Endothelial cell of umbilical vein (primary cell): ENCODE results near the gene SPRR2G. TPM values are rescaled to one million over a fixed set of nuclear protein-coding genes. Genes with fewer than 3 reads are reported as not detected.

ENCODE experiments used
- BruUV-seq: library from RNA; stranded (reverse); fragments of 400-500 nt; replicated peaks from 2 replicates; lab custom pipeline; 2021; lab: Mats Ljungman, UMichigan
- CTCF ChIA-PET: fragments of 300-600, 350-600 bp; sonication (Branson Sonifier 250); formaldehyde crosslinking; loops from one replicate; lab custom pipeline; 2021; ENCODE audit warnings: antibody characterized with exemption, inconsistent platforms; lab: Charles Lee
- POLR2A ChIA-PET: fragments of 300-600, 350-600 bp; sonication (Branson Sonifier 250); formaldehyde crosslinking; loops from one replicate; lab custom pipeline; 2021; ENCODE audit warnings: antibody characterized with exemption, inconsistent platforms; lab: Charles Lee
- DNase-seq: peaks from one replicate; pipeline ENCODE4 v3.0.0-alpha.2; 2011; ENCODE audit warnings: low read depth, low spot score
- FAIRE-seq: peaks from 2 replicates; lab custom pipeline; 2011; peaks lifted over from hg19 to GRCh38; lab: Jason Lieb, UNC
- H2AFZ ChIP-seq: 2 replicates; pipeline ENCODE4 v1.6.0; 2012; ENCODE audit warnings: low read depth, low read length, control low read depth, inconsistent platforms
- H3K27ac ChIP-seq: 2 replicates; pipeline ENCODE4 v1.5.1; 2011; ENCODE audit warnings: low read depth, mild to moderate bottlenecking, control low read depth, low read length, moderate library complexity; ENCODE audit not compliant: insufficient read depth
- H3K27me3 ChIP-seq, 2 experiments: 2 replicates each; pipeline versions ENCODE4 v1.6.0 to v1.6.1; 2011; ENCODE audit warnings: low read length in 2 of 2, mixed read lengths in 1 of 2; ENCODE audit not compliant: control insufficient read depth in 2 of 2, insufficient read depth in 2 of 2
- H3K36me3 ChIP-seq, 2 experiments: 2 replicates in 1 of 2; 3 replicates in 1 of 2; pipeline ENCODE4 v1.5.1; 2011; ENCODE audit warnings: low read length in 2 of 2, mild to moderate bottlenecking in 1 of 2, moderate library complexity in 1 of 2; ENCODE audit not compliant: control insufficient read depth in 2 of 2, insufficient read depth in 2 of 2; ENCODE audit errors: extremely low read depth in 1 of 2
- H3K4me1 ChIP-seq: 3 replicates; pipeline ENCODE4 v1.5.1; 2011; ENCODE audit warnings: mild to moderate bottlenecking, low read length; ENCODE audit not compliant: control insufficient read depth, insufficient read depth; ENCODE audit errors: extremely low read depth
- H3K4me2 ChIP-seq: 2 replicates; pipeline ENCODE4 v1.6.1; 2011; ENCODE audit warnings: low read length, control low read depth, mixed read lengths; ENCODE audit not compliant: insufficient read depth
- H3K4me3 ChIP-seq, 3 experiments: fragments of 200-600 bp in 1 of 3; sonication (generic), shearing (Covaris generic) in 1 of 3; replicated peaks in 1 of 3; 2 replicates each; pipeline ENCODE4 v1.5.1; 2011 to 2016; ENCODE audit warnings: control low read depth in 3 of 3, low read length in 3 of 3, mild to moderate bottlenecking in 2 of 3, inconsistent platforms in 1 of 3, low read depth in 1 of 3, moderate library complexity in 1 of 3; ENCODE audit not compliant: insufficient read depth in 1 of 3
- H3K79me2 ChIP-seq: 2 replicates; pipeline ENCODE4 v1.6.0; 2012; ENCODE audit warnings: low read length, inconsistent platforms; ENCODE audit not compliant: control insufficient read depth, insufficient read depth
- H3K9ac ChIP-seq: replicated peaks from 2 replicates; pipeline ENCODE3; 2011; ENCODE audit warnings: low read length, control low read depth; ENCODE audit not compliant: insufficient read depth; ENCODE audit errors: extremely low read depth
- H3K9me1 ChIP-seq: replicated peaks from 3 replicates; pipeline ENCODE4 v1.6.0; 2011; ENCODE audit warnings: mild to moderate bottlenecking, low read length; ENCODE audit not compliant: control insufficient read depth, insufficient read depth; ENCODE audit errors: extremely low read depth
- H3K9me3 ChIP-seq: replicated peaks from 2 replicates; pipeline ENCODE4 v1.5.1; 2012; ENCODE audit warnings: low read length, inconsistent platforms; ENCODE audit not compliant: control insufficient read depth, insufficient read depth
- H4K20me1 ChIP-seq: replicated peaks from 2 replicates; pipeline ENCODE3; 2011; ENCODE audit warnings: mild to moderate bottlenecking, low read length; ENCODE audit not compliant: control insufficient read depth, insufficient read depth; ENCODE audit errors: extremely low read depth
- EZH2 ChIP-seq: IDR thresholded peaks from 2 replicates; pipeline ENCODE4 v1.6.1; 2012; ENCODE audit warnings: borderline replicate concordance, low read depth, mild to moderate bottlenecking, moderate library complexity, low read length, inconsistent platforms; ENCODE audit not compliant: severe bottlenecking
- FOS ChIP-seq: IDR thresholded peaks from 2 replicates; pipeline ENCODE4 v1.6.1; 2011; ENCODE audit warnings: mild to moderate bottlenecking, low read length, moderate library complexity, borderline replicate concordance; ENCODE audit not compliant: insufficient read depth
- GATA2 ChIP-seq: IDR thresholded peaks from 2 replicates; pipeline ENCODE4 v1.7.0; 2011; ENCODE audit warnings: low read depth, mild to moderate bottlenecking, moderate library complexity, mixed read lengths, low read length; ENCODE audit not compliant: insufficient read length, insufficient read depth
- JUN ChIP-seq: IDR thresholded peaks from 2 replicates; pipeline ENCODE4 v1.6.1; 2011; ENCODE audit warnings: borderline replicate concordance, low read depth; ENCODE audit not compliant: insufficient read length, insufficient read depth
- MYC ChIP-seq: IDR thresholded peaks from one replicate; pipeline ENCODE4 v1.6.1; 2011; ENCODE audit warnings: mild to moderate bottlenecking, low read depth, low read length
- POLR2A ChIP-seq: IDR thresholded peaks from 2 replicates; pipeline ENCODE4 v1.6.1; 2012; ENCODE audit warnings: low read depth, mild to moderate bottlenecking, control low read depth, low read length
- POLR2AphosphoS5 ChIP-seq: IDR thresholded peaks from 2 replicates; pipeline ENCODE4 v1.6.1; 2012; ENCODE audit warnings: low read depth, mild to moderate bottlenecking, control low read depth, low read length, moderate library complexity; ENCODE audit not compliant: insufficient read depth
- dilution Hi-C: fragments of 300-500 bp; cut with MboI; formaldehyde crosslinking; loops from one replicate; pipeline ENCODE4 v1.15.0; 2019; ENCODE audit warnings: low sequenced_read_pairs; ENCODE audit not compliant: extremely low pct_ligation_motif_present
- intact Hi-C: fragments of 100-400 bp; cut with micrococcal nuclease; formaldehyde crosslinking; loops from one replicate; pipeline ENCODE4 v1.10.0; 2022
- polyA plus RNA-seq, 4 experiments: library from polyadenylated mRNA; depleted of rRNA in 3 of 4; stranded (reverse) in 3 of 4; unstranded in 1 of 4; fragments of >200 nt; gene quantifications; 2 replicates each; pipeline versions ENCODE4 v1.2.1 to v1.2.3, GENCODE V29; 2011 to 2012; ENCODE audit warnings: missing spikeins in 1 of 4
- total RNA-seq: library from RNA; stranded (reverse); gene quantifications from 2 replicates; pipeline ENCODE4 v1.2.3, GENCODE V29; 2021
- TF ChIP-seq, protein P1 (sequence below): IDR thresholded peaks from 2 replicates; pipeline ENCODE4 v1.6.1; 2011; ENCODE audit not compliant: insufficient read depth, insufficient read length
- TF ChIP-seq, protein P2 (sequence below), 2 donors: IDR thresholded peaks; 1 replicate in 1 of 2; 2 replicates in 1 of 2; pipeline ENCODE4 v1.5.1; 2011; ENCODE audit warnings: low read length in 2 of 2, mild to moderate bottlenecking in 2 of 2, moderate library complexity in 2 of 2, control low read depth in 1 of 2, inconsistent platforms in 1 of 2, low read depth in 1 of 2; ENCODE audit not compliant: insufficient read depth in 1 of 2; ENCODE audit errors: extremely low read depth in 1 of 2

The SPRR2G gene
- total and polyA plus RNA-seq, 2 donors (not counting 3 experiments of a cell fraction or from before 2014, with no cell fraction given), result not detected

DNA sequence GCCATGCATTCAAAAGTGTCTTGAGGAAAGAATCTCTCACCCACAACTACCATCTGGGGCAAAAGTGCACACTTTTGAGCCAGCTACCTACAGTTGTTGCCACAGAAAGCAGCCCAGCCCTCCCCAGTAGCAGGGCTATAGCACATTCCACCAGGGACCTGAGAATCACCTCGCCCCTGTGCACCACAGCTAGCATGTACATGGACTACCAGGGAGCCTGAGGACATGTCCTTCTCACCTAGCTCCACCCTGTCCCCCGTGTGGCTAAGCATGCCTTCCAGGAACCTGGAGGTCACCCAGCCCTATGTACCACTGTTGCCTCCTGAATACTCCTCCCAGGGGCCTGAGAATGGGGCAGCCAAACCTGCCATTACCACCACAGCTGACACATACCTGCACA, 16.9 kb downstream of the SPRR2G start:
- no peak for FAIRE-seq
- ChIA-PET POLR2A (interaction anchor here (0.7 kb wide), 1 partner anchor 147 kb away, joined by 3 read pairs; no protein-coding TSS in a partner anchor), CTCF (no interaction called here)
- no peak overlapping the region for H3K4me2 ChIP-seq
- H3K9me1 ChIP-seq, result no peaks in the 10 kb centered on the region
- no peaks in the 10 kb centered on the region for H3K27me3 ChIP-seq
- no peaks in the 10 kb centered on the region for H3K4me1 ChIP-seq
- no peaks in the 10 kb centered on the region for H3K36me3 ChIP-seq
- TF ChIP-seq MYC (no peak), EZH2 (no peak), FOS (no peak), GATA2 (no peak), JUN (no peak), POLR2A (no peak), POLR2AphosphoS5 (no peak)
- TF ChIP-seq, protein P1, sequence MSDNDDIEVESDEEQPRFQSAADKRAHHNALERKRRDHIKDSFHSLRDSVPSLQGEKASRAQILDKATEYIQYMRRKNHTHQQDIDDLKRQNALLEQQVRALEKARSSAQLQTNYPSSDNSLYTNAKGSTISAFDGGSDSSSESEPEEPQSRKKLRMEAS, result no peak
- TF ChIP-seq, protein P2, sequence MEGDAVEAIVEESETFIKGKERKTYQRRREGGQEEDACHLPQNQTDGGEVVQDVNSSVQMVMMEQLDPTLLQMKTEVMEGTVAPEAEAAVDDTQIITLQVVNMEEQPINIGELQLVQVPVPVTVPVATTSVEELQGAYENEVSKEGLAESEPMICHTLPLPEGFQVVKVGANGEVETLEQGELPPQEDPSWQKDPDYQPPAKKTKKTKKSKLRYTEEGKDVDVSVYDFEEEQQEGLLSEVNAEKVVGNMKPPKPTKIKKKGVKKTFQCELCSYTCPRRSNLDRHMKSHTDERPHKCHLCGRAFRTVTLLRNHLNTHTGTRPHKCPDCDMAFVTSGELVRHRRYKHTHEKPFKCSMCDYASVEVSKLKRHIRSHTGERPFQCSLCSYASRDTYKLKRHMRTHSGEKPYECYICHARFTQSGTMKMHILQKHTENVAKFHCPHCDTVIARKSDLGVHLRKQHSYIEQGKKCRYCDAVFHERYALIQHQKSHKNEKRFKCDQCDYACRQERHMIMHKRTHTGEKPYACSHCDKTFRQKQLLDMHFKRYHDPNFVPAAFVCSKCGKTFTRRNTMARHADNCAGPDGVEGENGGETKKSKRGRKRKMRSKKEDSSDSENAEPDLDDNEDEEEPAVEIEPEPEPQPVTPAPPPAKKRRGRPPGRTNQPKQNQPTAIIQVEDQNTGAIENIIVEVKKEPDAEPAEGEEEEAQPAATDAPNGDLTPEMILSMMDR (IDR thresholded peaks at IDR 0.05; ENCODE audit: extremely low read depth in 1 of 2, insufficient read depth in 1 of 2, low read depth in 1 of 2, low read length in 2 of 2), result no peak
- no peaks in the 10 kb centered on the region for H4K20me1 ChIP-seq
- H3K9ac ChIP-seq, result no peak overlapping the region
- dilution Hi-C loops (no loop called here), intact Hi-C loops (no loop called here)
- no peak for DNase-seq
- BruUV-seq, result no TSS peak
- H3K79me2 ChIP-seq, result no peaks in the 10 kb centered on the region
- no peak overlapping the region for H3K27ac ChIP-seq
- no peak overlapping the region for H3K4me3 ChIP-seq
- no peak overlapping the region for H2AFZ ChIP-seq
- H3K9me3 ChIP-seq, result no peaks in the 10 kb centered on the region
